Thyroid gland (tissue), 4 donors: ENCODE measurements around the gene C9orf50.

Experiments
- POLR2A ChIP-seq, 2 donors: fragments of 450-650 bp; IDR thresholded peaks; one replicate each; pipeline ENCODE4 v1.6.1; 2017; ENCODE audit warnings: antibody characterized with exemption in 2 of 2, mild to moderate bottlenecking in 2 of 2, moderate library complexity in 1 of 2
- TF ChIP-seq, protein P1 (sequence below), 6 experiments: fragments of 200-600 bp in 3 of 6; fragments of 450-650 bp in 3 of 6; sonication (generic) in 3 of 6; IDR thresholded peaks; one replicate each; pipeline ENCODE4 v1.5.1; 2016 to 2019; ENCODE audit warnings: antibody characterized with exemption in 6 of 6, mild to moderate bottlenecking in 2 of 6, inconsistent platforms in 1 of 6, moderate library complexity in 1 of 6

DNA sequence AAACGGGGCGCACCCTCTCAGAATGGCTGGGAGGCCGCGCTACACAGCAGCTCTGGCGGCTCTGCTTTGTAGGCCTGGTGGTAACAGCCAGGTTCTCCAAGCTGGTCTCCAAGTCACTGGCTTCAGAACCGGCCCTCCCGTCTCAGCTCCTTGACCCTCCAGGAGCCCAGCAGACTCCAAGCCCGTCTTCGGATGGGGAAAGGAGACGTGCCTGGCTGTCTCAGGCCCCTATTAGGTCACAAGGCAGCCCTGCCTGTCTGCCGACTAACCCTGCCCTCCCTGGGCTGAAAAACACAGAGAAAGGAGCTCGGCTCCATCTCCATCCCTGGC lies 18.8 kb upstream of the C9orf50 start:
- TF ChIP-seq, protein P1, sequence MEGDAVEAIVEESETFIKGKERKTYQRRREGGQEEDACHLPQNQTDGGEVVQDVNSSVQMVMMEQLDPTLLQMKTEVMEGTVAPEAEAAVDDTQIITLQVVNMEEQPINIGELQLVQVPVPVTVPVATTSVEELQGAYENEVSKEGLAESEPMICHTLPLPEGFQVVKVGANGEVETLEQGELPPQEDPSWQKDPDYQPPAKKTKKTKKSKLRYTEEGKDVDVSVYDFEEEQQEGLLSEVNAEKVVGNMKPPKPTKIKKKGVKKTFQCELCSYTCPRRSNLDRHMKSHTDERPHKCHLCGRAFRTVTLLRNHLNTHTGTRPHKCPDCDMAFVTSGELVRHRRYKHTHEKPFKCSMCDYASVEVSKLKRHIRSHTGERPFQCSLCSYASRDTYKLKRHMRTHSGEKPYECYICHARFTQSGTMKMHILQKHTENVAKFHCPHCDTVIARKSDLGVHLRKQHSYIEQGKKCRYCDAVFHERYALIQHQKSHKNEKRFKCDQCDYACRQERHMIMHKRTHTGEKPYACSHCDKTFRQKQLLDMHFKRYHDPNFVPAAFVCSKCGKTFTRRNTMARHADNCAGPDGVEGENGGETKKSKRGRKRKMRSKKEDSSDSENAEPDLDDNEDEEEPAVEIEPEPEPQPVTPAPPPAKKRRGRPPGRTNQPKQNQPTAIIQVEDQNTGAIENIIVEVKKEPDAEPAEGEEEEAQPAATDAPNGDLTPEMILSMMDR (IDR thresholded peaks at IDR 0.05) = no peak
- TF ChIP-seq POLR2A (IDR thresholded peaks at IDR 0.05) = no peak
